Measurements from ENCODE around the gene ANAPC16.
A peak's percentile ranks its signal among the peaks of the same experiment; 100 is the strongest.

ANAPC16 gene

DNA sequence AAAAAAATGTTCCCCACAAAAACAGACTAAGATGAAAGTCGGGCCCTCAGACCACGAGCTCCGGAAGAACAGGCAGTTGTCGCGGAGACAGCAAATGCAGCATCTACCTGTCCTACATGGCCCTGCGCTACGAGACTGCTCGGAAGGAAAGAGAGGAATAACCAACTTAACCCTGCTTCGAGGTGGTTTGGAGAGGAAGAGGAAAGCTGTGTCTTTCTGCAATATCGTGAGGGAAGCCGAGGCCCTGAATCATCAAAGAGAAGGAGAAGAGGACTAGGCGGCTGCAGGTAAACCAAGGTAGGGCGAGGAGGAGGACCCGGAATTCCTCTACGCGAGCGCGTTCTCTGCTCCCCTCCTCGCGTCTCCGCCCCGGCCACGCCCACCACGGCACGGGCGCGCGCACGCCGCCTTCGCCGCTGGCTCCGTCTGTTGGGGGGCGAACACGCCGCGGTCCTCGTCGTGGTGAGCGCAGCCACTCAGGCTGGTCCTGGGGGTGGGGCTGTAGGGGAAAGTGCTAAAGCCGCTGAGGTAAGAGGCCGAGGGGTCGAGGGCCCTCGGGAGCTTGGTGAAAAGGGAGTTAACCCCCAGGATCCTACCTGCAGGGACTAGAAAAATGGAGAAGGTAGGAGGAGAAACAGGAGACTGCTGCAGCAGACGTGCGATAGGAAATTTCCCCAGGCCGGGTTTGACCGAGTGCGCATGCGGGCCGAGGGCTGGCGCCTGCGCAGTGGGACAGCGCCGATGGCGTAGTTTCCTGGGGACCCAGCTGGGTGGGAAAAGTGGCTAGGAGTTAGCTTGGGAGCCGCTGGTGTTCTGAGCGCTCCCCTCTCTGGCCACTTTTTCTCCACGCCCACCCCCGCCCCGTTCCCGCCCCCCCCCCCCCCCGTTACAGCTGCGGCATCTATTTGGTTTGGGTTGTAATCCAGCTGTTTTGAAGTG, at the start of gene ANAPC16, which contains the start of gene ASCC1:
TSS of gene ANAPC16 (plus strand) at position 402 of the 939 bp plus-strand sequence. CDS start 7,903 bp downstream, outside the sequence.
TSS of gene ASCC1 (minus strand) at position 666 of the 939 bp plus-strand sequence. CDS start 2,978 bp downstream, outside the sequence.
- TF ChIP-seq, protein P1, sequence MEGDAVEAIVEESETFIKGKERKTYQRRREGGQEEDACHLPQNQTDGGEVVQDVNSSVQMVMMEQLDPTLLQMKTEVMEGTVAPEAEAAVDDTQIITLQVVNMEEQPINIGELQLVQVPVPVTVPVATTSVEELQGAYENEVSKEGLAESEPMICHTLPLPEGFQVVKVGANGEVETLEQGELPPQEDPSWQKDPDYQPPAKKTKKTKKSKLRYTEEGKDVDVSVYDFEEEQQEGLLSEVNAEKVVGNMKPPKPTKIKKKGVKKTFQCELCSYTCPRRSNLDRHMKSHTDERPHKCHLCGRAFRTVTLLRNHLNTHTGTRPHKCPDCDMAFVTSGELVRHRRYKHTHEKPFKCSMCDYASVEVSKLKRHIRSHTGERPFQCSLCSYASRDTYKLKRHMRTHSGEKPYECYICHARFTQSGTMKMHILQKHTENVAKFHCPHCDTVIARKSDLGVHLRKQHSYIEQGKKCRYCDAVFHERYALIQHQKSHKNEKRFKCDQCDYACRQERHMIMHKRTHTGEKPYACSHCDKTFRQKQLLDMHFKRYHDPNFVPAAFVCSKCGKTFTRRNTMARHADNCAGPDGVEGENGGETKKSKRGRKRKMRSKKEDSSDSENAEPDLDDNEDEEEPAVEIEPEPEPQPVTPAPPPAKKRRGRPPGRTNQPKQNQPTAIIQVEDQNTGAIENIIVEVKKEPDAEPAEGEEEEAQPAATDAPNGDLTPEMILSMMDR (IDR thresholded peaks at IDR 0.05), result no peak
- no peaks in the 10 kb centered on the region for H3K27me3 ChIP-seq (ENCODE audit: control insufficient read depth, insufficient read depth, low read length)
- H3K79me2 ChIP-seq, result peaks cover 29% of the 10 kb centered on the region
- peak within 1 kb of the TSS; percentile 96 for H2AFZ ChIP-seq
- no peaks in the 10 kb centered on the region for H3K36me3 ChIP-seq (ENCODE audit: control insufficient read depth, insufficient read depth, low read length)
- H3K4me3 ChIP-seq (ENCODE audit: low read depth, low read length), result peak within 1 kb of the TSS; percentile 84
- peak within 1 kb of the TSS; percentile 93 for H3K9ac ChIP-seq
- no peaks in the 10 kb centered on the region for H3K9me3 ChIP-seq (ENCODE audit: control insufficient read depth, low read length)
- peaks cover 10% of the 10 kb centered on the region for H3K4me1 ChIP-seq
- H3K27ac ChIP-seq, result peak within 1 kb of the TSS; percentile 98
- H3K4me2 ChIP-seq (ENCODE audit: low read length), result peak within 1 kb of the TSS; percentile 97

DNA sequence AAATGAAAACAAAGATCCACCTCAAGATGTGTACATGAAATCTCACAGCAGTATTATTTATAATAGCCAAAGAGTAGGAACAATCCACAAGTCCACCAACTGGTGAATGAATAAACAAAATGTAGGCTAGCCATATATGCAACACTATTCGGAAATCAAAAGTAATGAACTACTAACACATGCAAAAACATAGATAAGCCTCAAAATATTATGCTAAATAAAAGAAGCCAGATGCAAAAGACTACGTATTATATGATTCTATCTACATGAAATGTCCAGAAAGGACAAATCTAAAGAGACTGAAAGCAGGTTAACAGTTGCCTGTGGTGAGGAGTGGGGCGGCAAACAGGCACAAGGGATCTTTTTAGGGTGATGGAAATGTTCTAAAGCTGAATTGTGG, 48.7 kb upstream of the ANAPC16 start:
- Histone ChIP-seq H3K4me3 (ENCODE audit: low read depth, low read length) (no peak overlapping the region), H2AFZ (no peak overlapping the region), H3K79me2 (no peaks in the 10 kb centered on the region), H3K27ac (no peak overlapping the region), H3K9ac (no peak overlapping the region), H3K9me3 (ENCODE audit: control insufficient read depth, low read length) (no peaks in the 10 kb centered on the region), H3K4me2 (ENCODE audit: low read length) (no peak overlapping the region), H3K36me3 (ENCODE audit: control insufficient read depth, insufficient read depth, low read length) (no peaks in the 10 kb centered on the region), H3K4me1 (no peaks in the 10 kb centered on the region), H3K27me3 (ENCODE audit: control insufficient read depth, insufficient read depth, low read length) (no peaks in the 10 kb centered on the region)
- TF ChIP-seq, protein P1 (IDR thresholded peaks at IDR 0.05), result no peak

DNA sequence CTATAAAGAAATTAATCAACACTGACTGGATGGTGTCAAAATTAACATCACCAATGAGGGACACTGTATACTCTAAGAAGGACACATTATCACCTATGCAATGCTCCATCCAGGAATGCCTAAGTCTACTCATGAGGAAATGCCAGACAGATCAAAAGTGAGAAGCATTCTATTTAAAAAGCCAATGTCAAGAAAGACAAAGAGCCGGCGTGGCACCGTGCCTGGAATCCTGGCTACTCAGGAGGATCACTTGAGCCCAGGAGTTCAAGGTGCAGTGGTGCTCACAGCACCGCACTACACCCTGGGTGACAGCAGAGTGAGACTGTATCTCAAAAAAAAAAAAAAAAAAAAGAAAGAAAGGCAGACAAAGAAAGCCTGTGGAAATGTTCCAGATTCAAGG, 45.5 kb upstream of the ANAPC16 start:
- Histone ChIP-seq H3K4me1 (no peaks in the 10 kb centered on the region), H3K4me2 (ENCODE audit: low read length) (no peak overlapping the region), H3K79me2 (no peaks in the 10 kb centered on the region), H3K27me3 (ENCODE audit: control insufficient read depth, insufficient read depth, low read length) (no peaks in the 10 kb centered on the region), H3K9ac (no peak overlapping the region), H3K27ac (no peak overlapping the region), H3K36me3 (ENCODE audit: control insufficient read depth, insufficient read depth, low read length) (no peaks in the 10 kb centered on the region), H3K4me3 (ENCODE audit: low read depth, low read length) (no peak overlapping the region), H3K9me3 (ENCODE audit: control insufficient read depth, low read length) (no peaks in the 10 kb centered on the region), H2AFZ (no peak overlapping the region)
- TF ChIP-seq, protein P1 (IDR thresholded peaks at IDR 0.05), result no peak

DNA sequence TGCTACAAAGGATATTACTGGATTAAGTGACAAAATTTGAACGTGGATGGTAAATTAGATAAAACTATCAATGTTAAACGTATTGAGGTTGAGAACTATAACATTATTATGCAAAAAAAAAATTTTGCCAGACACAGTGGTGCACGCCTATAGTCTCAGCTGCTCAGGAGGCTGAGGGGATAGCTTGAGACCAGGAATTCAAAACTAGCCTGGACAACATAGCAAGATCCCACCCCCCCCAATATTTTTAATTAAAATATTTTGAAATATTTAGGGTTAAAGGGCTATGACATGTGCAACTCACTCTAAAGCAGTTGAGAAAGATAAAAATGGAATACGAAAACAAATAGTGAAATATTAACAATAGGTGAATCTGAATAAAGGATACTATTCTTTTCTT, 45.1 kb upstream of the ANAPC16 start:
- Histone ChIP-seq H3K27me3 (ENCODE audit: control insufficient read depth, insufficient read depth, low read length) (no peaks in the 10 kb centered on the region), H3K4me2 (ENCODE audit: low read length) (no peak overlapping the region), H3K4me3 (ENCODE audit: low read depth, low read length) (no peak overlapping the region), H3K36me3 (ENCODE audit: control insufficient read depth, insufficient read depth, low read length) (no peaks in the 10 kb centered on the region), H3K9me3 (ENCODE audit: control insufficient read depth, low read length) (no peaks in the 10 kb centered on the region), H2AFZ (no peak overlapping the region), H3K27ac (no peak overlapping the region), H3K79me2 (no peaks in the 10 kb centered on the region), H3K9ac (no peak overlapping the region), H3K4me1 (no peaks in the 10 kb centered on the region)
- TF ChIP-seq, protein P1 (IDR thresholded peaks at IDR 0.05), result no peak
